ENCODE data around the gene C6orf62. TPM values are rescaled to one million over a fixed set of nuclear protein-coding genes. Genes with fewer than 3 reads are reported as not detected.
"Not testable (repeated sequence)": the region's sequence is repeated elsewhere in the genome, so short reads cannot be mapped to it uniquely, and the experiment has no call there.

The C6orf62 gene
- 118 and 123 TPM in 2 replicates for total RNA-seq

DNA sequence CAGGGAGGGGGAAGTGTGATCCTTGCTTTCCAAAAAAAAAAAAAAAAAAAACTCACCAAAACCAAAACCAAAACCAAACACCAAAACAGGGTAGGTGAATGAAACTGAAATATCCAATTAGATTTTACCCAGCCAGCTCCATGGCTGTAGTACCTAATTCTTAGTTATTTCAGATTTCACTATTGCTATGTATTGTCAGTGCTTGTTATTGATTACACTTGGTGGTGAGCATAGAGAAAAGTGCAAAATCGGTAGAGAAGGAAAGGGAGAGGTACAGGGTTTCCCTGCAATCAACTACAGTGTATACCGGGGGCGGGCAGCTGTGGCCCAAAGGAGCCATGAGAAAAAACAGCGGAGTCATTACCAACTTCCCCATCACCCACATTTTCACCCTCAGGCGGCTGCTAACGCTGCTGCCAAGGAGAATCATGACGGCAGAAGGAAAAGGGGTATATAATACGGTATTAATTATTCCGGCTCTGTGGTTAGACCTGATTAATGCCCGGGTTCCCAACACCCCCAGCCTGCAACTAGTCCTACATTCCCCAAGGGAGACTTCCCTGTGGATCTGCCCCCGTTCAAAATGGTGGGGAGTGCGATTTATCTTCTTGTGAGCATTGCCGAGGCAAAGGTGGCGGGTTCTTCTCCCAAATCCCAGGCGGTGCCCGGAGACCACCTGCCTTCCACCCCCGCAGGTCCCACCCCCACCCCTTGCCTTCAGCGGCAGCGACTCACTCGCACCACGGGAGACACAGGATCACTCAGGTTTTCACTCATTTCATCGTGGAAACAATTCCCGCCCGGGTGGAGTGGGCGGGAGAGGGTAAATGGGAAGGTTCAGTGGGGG is at the start of gene C6orf62:
Gene C6orf62 (minus strand): TSS at position 30 of the 847 bp plus-strand sequence. CDS start 486 bp downstream, outside the sequence.
- intact Hi-C loops (cut with micrococcal nuclease) = loop anchor here (1.0 to 5.0 kb wide), 2 partner anchors 139 to 353 kb away; no protein-coding TSS in a partner anchor

DNA sequence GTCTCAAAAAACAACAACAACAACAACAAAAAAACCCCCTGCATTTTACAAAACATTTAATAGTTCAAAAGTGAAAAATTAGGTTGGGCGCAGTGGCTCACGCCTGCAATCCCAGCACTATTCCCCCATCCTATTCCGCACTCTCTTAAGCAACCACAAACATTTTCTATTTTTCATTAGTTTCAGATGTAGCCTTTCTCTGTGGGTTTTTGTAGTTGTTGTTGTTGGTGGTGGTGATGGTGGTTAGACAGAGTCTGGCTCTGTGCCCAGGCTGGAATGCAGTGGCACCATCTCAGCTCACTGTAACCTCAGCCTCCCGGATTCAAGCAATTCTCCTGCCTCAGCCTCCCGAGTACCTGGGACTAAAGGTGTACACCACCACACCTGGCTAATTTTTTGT is 49.4 kb upstream of the C6orf62 start:
- intact Hi-C loops (cut with micrococcal nuclease) = loop anchor here (10.0 kb wide), 1 partner anchor 484 kb away; no protein-coding TSS in a partner anchor

DNA sequence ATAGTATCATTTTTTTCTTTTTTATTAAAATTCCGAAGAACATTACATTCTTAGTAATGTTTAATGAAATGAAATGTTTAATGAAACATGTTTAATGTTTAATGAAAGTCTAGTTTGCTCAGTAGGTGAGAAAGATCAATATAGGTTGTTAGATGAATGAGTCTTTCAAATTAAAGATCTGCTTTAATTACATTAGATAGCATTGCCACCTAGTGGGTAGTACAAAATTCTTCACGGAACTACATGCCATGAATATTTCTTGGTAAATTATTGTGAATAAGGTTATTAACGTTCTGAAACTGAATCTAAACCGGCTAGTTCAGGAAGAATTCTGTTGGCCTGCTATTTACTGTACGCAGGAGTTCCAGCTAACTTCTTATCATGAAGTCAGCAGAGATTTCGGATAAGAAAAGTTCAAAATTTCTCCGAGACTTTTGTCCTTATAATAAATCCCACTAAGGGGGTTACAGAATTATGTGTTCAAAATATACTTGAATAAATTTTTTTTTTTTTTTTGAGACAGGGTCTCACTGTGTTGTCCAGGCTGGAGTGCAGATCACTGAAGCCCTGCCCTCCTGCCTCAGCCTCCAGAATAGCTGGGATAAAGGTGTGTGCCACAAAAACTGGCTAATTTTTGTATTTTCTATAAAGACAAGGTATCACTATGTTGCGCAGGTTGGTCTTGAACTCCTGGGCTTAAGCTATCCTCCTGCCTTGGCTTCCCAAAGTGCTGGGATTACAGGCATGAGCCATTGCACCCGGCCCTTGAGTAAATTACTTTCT is 47.9 kb upstream of the C6orf62 start:
- intact Hi-C loops (cut with micrococcal nuclease) = loop anchor here (1.0 to 10.0 kb wide), 8 partner anchors 7 to 482 kb away; partner anchors contain the start of gene GMNN

DNA sequence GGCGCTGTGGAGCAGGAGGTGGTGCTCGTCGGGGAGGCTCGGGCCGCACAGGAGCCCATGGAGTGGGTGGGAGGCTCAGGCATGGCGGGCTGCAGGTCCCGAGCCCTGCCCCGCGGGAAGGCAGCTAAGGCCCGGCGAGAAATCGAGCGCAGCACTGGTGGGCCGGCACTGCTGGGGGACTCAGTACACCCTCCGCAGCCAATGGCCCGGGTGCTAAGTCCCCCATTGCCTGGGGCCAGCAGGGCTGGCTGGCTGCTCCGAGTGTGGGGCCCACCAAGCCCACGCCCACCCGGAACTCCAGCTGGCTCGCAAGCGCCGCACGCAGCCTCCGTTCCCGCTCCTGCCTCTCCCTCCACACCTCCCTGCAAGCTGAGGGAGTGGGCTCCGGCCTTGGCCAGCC is 47.0 kb upstream of the C6orf62 start:
- intact Hi-C loops (cut with micrococcal nuclease) = loop anchor here (1.0 to 10.0 kb wide), 8 partner anchors 8 to 481 kb away; partner anchors contain the start of gene GMNN

DNA sequence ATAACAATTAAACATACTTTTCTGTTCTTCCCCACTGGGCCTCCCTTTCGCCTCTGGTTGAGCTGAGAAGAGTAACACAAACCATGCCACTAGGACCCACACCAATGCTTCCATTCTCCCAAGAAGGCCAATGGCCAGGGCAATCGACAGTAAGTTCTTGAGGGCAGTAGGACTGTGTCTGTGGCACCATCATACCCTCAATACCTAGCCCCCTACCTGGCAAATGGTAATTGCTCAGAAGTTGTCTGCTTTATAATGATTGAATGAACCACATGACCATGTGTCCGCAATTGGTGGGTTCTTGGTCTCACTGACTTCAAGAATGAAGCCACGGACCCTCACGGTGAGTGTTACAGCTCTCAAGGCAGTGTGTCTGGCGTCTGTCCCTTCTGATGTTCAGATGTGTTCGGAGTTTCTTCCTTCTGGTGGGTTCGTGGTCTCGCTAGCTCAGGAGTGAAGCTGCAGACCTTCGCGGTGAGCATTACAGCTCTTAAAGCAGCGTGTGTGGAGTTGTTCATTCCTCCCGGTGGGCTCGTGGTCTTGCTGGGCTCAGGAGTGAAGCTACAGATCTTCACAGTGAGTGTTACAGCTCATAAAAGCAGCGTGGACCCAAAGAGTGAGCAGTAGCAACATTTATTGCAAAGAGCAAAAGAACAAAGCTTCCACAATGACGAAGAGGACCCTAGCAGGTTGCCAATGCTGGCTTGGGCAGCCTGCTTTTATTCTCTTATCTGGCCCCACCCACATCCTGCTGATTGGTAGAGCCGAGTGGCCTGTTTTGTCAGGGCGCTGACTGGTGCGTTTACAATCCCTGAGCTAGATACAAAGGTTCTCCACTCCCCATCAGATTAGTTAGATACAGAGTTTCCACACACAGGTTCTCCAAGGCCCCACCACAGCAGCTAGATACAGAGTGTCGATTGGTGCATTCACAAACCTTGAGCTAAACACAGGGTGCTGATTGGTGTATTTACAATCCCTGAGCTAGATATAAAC is 46.2 kb upstream of the C6orf62 start:
- intact Hi-C loops (cut with micrococcal nuclease) = loop anchor here (10.0 kb wide), 1 partner anchor 480 kb away; no protein-coding TSS in a partner anchor

DNA sequence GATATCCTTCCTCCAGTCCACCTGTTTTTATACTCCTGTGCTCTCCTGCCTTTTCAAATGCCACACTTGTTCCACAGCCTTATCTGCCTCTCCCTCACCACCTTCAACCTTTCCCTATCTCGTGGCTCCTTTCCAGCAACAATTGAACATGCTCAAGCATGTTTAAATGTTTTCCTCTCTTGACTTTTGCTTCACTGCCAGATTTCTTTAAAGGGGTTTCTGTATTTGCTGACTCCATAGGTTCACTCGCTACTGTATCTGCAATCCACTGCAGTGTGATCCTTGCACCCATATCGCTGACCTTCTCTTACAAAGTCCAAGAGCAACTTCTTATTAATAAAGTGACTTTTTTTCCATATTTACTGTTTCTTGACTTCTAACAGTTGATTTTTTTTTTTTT is 44.6 kb upstream of the C6orf62 start:
- intact Hi-C loops (cut with micrococcal nuclease) = loop anchor here (10.0 kb wide), 1 partner anchor 479 kb away; no protein-coding TSS in a partner anchor

DNA sequence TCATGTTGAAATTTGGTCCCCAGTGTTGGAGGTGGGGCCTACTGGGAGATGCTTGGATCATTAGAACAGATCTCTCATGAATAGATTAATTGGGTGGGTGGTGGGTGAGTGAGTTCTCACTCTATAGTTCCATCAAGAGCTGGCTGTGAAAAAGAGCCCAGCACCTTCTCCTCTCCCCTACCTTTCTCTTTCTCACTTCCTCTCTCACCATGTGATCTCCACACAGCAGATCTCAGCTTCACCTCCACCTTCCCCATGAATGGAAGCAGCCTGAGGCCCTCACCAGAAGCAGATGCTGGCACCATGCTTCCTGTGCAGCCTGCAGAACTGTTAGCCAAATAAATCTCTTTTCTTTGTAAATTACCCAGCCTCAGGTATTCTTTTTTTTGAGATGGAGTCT is 42.9 kb upstream of the C6orf62 start:
- intact Hi-C loops (cut with micrococcal nuclease) = loop anchor here (10.0 kb wide), 1 partner anchor 477 kb away; no protein-coding TSS in a partner anchor

DNA sequence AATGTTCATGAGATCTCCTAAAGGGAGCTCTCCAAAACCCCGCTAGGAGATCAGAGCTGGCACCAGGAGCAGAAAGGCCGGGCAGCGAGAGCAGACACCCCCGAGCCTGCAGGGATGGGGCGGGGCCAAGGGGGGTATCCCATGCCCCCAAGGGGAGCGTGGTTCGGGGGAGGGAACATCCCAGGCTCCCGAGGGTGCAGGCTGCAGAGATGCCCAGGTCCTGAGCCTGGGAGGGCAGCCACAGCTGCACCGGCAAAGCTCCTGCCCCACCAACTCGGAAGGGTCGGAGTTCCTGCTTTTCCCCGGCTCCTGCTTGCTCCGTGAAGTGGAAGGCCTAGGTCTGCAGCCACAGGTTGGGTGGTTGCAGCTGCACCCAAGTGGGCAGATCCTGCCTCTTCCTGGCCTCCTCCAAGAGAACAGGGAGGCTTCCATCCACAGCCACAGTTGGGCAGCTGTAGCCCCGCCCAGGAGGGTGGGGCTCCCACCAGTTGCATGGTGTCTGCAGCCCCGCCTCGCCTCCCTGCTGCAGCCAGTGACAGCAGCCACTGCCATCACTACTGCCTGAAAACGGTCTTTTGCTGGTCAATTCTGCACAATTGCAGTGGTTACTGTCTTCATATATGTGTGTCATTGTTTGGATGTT is 42.4 kb upstream of the C6orf62 start:
- intact Hi-C loops (cut with micrococcal nuclease) = loop anchor here (10.0 kb wide), 1 partner anchor 477 kb away; no protein-coding TSS in a partner anchor

DNA sequence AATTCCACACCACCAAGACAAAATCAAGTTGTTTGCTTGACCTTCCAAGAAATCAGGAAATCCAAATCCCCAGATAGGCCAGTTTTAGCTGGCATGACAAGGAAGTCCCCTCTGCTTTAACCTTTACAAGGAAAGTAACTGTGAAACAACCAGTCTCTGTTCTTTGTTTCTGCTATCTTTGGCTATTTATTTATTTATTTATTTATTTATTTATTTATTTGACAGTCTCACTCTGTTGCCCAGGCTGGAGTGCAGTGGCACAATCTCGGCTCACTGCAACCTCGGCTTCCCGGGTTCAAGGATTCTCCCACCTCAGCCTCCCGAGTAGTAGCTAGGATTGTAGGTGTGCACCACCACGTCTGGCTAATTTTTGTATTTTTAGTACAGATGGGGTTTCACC is 41.3 kb upstream of the C6orf62 start:
- intact Hi-C loops (cut with micrococcal nuclease) = loop anchor here (10.0 kb wide), 1 partner anchor 475 kb away; no protein-coding TSS in a partner anchor

DNA sequence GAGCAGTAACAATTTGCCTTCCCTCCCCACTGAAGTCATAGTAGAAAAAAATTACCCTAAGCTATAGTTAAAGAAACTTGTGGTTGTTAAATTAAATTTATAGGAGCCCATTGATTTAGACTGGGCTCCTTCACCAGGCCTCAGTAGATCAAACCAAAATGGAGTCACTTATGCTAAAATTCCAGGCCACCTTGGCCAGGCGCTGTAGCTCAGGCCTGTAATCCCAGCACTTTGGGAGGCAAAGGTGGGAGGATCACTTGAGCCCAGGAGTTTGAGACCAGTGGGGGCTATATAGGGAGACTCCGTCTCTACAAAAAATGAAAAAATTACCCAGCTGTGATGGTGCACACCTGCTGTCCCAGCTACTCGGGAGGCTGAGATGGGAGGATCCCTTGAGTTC is 40.8 kb upstream of the C6orf62 start:
- intact Hi-C loops (cut with micrococcal nuclease) = loop anchor here (10.0 kb wide), 1 partner anchor 475 kb away; no protein-coding TSS in a partner anchor

DNA sequence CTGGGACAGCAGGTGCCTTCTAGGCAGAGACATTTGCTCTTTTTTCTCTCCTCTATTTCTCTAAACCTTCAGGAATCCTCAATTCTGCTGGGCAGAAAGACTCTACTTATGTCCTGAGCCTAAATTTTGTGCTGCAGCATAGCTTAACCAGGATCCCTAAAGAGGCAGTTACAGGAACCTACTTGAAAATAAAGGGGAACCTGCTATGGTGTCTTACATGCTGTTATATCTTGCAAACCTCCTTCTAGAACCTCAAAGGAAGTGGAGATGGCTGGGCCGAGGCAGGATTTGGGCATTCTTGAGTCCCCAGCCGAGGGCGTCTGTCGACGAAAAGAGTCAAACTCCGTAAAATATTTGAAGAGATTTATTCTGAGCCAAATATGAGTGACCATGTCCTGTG is 38.7 kb upstream of the C6orf62 start:
- intact Hi-C loops (cut with micrococcal nuclease) = no loop called here

DNA sequence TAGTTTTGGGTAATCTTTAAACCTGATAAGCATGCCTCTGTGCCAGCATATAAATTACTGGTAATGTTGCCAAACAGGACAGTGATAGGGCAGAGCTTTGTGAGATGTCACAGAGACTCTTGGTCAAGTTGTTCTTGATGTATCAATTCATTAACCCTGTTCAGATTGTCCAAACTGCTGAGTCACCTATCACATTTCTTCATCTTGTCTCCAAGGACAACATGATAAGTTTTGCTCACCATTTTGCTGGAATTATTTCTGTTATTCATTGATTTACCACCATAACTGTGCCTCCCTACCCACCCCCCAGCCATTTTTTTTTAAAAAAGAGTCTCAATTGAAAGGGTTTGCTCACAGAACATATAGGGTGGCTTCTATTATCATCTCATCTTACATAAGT is 36.3 kb upstream of the C6orf62 start:
- intact Hi-C loops (cut with micrococcal nuclease) = no loop called here

DNA sequence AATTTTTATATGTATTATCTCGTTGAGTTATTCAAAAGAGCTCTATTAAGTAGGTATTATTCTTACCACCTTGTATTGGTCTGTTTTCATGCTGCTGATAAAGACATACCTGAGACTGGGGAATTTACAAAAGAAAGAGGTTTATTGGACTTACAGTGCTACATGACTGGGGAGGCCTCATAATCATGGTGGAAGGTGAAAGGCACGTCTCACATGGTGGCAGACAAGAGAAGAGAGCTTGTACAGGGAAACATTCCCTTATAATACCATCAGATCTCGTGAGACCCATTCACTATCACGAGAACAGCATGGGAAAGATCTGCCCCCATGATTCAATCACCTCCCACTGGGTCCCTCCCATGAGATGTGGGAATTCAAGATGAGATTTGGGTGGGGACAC is 35.4 kb upstream of the C6orf62 start:
- intact Hi-C loops (cut with micrococcal nuclease) = not testable (repeated sequence)

DNA sequence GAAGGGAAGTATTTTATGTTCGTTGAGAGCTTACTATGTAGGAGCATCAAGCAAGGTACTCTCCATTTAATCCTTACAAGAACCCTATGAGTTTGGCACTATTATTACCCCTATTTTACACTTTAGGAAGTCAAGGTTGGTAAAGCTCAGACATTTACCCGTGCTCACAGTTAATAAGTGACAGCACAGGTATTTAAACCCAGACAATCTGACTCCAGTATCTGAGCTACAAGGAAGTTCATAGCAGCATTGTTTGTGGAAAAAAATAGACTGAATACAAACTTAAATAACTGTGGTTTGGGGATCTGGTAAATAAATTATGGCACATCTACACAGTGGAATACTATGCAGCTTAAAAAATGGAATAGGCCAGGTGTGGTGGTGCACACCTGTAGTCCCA is 34.6 kb upstream of the C6orf62 start:
- intact Hi-C loops (cut with micrococcal nuclease) = no loop called here

DNA sequence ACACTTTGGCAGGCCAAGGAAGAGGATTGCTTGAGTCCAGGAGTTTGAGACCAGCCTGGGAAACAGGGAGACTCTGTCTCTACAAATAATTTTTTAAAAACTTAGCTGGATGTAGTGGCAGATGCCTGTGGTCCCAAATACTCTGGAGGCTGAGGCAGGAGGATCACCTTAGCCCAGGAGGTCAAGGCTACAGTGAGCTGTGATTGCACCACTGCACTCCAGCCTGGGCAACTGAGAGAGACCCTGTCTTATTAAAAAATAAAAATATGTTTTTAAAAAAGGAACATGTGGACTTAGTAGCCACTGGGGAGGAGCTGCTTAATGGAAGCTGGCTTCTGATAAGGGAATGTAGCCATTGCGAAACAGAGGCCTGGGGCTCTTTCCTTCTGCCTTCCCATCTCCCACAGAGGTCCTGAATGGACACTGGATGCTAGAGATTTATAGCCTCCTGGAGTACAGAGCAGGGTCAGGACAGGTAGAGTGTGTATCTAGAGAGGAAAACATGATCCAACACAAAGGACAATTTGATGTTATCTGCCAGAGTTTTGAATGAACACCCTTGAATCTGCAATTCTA is 34.1 kb upstream of the C6orf62 start:
- intact Hi-C loops (cut with micrococcal nuclease) = no loop called here

DNA sequence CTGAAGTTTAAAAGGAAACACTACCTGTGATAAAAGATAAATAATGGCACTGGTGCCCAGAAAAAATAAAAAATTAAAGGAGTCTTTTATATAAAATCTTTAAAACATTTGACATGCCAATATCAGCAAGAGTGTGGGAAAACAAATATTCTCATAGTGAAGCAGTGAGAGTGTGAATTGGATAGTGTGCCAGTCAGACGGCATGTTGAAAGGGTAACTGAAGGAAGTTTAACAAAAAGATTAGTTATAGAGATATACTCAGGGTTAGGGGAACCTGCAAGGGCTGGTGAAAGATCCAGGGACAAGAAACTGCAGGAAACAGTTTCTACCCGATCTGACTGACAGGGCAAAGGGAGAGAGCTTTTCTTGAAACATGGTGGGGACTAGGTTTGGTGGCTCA is 33.5 kb upstream of the C6orf62 start:
- intact Hi-C loops (cut with micrococcal nuclease) = no loop called here

DNA sequence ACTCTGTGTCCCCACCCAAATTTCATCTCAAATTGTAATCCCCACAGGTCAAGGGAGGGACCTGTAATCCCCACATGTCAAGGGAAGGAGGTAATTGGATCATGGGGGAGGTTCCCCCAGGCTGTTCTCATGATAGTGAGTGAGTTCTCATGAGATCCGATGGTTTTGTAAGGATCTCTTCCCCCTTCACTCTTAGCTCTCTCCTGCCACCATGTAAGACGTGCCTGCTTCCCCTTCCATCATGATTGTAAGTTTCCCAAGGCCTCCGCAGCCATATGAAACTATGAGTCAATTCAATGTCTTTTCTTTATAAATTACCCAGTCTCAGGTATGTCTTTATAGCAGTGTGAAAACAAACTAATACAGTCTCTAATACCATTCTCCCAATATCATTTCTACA is 31.9 kb upstream of the C6orf62 start:
- intact Hi-C loops (cut with micrococcal nuclease) = not testable (repeated sequence)

DNA sequence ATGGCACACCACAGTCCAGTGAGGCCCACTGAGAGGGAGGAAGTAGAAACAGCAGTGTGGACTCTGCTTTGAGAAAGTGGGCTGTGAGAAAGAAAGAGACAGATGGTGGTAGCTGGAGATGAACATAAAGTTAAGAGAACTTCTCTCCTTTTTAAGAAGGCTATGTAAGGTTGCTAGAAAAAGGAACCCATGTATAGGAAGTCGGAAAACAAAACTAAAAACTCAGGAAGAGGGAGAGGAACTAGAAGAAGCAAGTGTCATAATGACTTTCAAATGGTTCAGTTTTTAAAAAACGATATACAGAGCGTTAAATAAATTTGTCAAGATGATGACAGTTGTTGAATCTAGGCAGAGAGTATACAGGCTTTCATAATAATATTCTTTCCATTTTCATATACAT is 30.3 kb upstream of the C6orf62 start:
- intact Hi-C loops (cut with micrococcal nuclease) = no loop called here

DNA sequence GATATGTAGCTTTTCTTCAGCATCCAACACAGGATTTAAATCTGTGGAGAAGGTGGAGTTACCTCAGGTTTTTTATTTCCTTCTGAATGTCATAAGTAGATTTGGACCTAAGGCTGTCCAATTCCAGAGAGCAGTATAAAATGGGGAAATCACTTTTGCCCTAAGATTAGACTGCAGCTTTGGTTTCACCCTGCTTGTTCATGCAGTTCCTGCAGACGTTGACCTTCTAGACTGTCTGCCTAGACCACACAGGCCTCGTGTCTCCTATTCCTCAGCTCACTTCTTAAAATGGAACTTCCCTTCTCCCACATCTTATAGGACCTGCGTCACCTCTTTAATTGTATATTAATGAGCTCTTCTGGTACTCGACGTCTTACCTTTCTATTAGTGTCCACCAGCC is 26.0 kb upstream of the C6orf62 start:
- intact Hi-C loops (cut with micrococcal nuclease) = no loop called here

DNA sequence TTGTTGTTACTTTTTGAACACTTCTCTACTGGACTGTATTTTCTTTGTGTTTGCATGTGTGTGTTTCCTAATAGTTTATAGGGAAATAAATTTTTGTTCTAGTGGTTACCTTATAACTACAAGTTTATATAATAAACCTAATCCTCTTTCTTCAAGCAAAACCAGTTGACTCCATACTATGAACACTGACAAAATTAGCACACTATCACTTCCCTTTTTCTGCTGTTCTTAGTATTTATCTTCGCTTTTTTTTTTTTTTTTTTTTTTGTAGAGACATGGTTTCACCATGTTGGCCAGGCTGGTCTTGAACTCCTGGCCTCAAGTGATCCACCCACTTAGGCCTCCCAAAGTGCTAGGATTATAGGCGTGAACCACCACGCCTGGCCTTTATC is 25.0 kb upstream of the C6orf62 start:
- intact Hi-C loops (cut with micrococcal nuclease) = loop anchor here (1.0 kb wide), 1 partner anchor 23 kb away; no protein-coding TSS in a partner anchor

All from T-helper 1 cell treated with Interleukin-12 subunit alpha and Interleukin-12 subunit beta and Interleukin-4 antibody, amounts not matched to agents 30 ng/mL and 1 ng/mL, for 36 hours (primary cell).